Cerebellar cortex (tissue), 1 donor: Measurements from ENCODE around the gene DCUN1D1.

ENCODE experiments used
- DNase-seq: peaks from one replicate; pipeline ENCODE4 v3.0.0-alpha.2; 2015; ENCODE audit warnings: low spot score

DCUN1D1 gene

DNA sequence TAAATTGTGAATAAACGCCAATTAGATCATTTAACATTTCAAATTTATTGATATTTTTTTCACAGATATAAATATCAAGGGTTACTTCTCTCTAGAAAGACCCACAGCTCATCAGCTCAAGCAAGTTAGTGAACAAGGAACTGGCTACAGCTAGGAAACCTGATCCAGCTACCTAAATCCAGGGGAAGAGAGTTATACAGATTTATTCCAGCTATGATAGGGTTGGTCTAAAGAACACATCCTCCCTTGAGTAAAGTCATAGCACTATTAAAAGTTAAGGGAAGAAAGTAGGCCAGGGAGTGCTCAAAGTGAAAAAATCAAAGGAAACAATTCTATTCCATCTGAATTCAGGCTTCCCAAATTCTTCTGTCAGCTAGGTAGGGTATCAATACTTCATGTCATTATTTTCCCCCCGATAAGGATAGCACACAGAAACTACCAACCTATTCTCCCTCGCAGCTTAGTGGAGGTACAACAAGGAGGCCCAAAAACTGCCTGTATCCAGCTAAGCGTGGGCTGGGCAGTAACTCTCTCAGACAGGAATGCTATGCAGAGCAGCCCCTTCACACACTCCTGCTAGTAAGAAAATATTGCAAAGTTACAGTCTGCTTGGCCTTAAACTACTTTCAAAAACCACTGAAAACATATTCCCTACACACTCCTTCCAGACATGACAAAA lies 44.0 kb downstream of the DCUN1D1 start:
- DNase-seq = no peak

DNA sequence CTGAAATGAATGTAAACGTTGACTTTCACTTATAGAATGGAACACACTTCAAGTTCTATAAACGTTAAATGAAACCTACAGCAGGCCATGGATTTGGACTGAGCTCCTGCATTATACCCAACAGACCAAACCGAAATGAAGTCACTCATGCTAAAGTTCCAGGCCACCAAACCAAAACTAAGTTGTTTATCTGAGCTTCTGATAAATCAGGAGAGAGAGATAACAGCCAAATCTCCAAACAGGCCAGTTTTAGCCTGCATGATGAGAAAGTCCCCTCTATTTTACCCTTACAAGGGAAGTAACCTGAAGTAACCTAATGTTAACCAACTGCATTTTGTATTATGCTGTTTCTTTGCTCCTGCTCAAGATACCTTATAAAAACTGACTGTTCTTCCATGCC lies 44.5 kb downstream of the DCUN1D1 start:
- no peak for DNase-seq

DNA sequence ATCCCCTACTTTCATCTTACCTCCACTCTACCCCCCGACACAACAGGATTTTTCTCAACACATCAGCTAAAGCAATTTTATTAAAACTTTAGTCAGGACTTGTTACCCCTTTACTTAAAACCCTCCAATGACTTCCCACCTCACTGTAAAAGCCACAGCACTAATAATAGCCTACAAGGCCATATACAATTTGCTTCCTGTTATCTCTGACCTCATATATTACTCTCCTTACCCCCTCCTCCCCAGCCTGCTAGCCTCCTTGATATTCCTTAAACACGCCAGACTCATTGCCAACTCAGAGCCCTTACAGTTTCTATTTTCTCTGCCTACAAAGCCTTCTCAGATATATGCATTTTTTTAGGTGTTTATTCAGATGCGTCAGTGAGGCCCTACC lies 54.4 kb downstream of the DCUN1D1 start:
- no peak for DNase-seq

DNA sequence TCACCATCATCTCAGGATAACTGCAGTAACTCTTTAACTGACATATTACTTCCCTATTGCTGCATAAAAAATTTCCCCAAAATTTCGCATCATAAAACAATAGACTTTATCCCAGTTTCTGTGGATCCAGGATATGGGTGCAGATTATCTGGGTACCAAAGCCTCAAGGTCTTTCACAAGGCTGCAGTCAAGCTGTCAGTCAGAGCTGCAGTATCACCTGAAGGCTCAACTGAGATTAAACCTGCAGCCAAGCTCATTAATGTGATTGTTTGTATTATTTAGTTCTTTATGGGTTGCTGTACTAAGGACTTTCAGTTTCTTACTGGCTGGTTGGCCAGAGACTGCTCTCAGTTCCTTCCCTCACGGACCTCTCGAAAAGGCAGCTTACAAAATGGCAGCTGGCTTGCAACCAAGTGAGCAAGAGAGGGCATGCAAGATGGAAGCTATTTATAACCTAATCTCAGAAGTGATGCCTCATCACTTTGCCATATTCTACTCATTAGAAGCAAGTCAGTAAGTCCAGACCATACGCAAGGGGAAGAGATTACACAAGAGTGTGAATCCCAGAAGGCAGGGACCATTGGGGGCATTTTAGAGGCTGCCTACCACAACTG lies 54.9 kb downstream of the DCUN1D1 start:
- DNase-seq = peak; percentile 7

DNA sequence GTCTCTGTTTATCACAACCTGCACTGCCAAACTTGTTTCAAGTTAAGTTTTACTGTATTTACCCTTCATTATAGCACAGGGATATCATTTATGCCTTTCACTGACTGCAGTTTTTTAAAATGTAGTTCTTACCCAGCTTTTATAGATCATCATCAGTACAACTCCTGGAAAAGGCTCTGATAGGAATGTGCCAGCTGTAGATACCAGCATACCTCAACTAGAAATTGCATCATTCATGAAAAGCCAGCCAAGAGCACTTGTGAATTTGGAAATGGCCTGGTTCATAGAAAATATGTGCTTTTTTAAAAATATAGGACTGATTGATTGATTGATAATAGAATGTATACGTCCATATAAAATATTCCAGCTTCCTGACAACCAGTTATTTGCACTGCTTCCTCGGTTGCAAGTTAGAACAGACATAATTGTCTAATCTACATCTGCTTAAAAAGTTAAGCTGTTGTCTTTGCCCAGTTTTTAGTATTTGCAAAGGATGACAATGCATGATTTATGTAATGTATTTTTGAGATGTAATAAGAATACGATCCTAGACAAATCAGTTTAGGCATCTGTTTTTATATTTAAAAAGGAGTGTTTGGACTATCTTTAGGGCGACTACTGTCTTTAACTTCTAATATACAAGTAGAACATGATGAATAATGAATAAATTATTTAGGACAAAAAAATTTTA lies 58.5 kb downstream of the DCUN1D1 start:
- DNase-seq = no peak

DNA sequence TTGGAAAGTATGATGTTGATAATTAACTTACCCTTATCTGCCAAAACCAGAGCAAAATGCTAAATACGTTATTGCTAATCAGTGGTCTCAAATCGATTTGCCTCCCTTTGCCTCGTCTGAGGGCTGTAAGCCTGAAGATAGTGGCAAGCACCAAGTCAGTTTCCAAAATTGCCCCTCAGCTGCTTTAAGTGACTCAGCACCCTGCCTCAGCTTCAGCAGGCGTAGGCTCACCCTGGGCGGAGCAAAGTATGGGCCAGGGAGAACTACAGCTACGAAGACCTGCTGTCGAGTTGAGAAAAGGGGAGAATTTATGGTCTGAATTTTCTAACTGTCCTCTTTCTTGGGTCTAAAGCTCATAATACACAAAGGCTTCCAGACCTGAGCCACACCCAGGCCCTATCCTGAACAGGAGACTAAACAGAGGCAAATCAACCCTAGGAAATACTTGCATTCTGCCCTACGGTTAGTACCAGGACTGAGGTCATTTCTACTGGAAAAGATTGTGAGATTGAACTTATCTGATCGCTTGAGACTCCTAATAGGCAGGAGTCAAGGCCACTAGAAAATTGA lies 59.7 kb downstream of the DCUN1D1 start:
- no peak for DNase-seq

DNA sequence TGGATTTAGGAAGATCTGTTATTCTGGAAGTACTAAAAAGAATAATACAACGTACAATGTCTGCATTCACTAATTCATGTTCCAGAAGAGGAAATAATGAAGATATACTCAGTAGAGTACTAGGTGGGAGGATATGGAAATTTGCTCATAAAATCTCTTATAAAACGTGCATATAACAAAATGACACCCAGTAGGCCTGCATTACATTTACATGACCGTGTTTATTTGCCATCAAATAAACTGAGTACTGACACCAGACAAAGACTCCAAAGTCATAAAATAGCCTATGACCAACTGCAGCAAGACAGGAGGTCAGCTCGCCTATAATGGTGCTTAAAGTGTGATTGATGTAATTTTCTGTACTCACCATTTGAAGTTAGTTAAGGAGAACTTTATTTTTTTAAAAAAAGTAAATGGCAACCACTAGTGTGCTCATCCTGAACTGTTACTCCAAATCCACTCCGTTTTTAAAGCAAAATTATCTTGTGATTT lies 60.4 kb downstream of the DCUN1D1 start:
- no peak for DNase-seq

DNA sequence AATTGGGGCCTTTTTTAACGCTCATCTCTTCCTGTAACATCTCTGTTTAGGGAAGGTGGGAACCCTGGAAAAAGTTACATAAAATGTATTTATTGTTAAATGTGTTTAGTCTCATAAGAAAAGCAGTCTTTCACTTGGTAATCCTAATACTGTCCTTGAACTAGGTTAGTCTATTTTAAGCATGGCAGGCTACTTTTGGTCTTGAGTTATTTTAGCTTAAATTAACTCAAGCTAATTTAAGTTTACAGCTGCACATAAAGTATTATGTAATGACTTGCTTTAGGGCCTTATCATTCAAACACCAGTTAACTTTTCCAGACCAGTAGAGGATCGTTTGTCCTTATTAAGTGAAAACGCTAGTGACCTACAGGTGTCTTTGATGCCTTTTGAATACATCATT lies 63.2 kb downstream of the DCUN1D1 start:
- no peak for DNase-seq

DNA sequence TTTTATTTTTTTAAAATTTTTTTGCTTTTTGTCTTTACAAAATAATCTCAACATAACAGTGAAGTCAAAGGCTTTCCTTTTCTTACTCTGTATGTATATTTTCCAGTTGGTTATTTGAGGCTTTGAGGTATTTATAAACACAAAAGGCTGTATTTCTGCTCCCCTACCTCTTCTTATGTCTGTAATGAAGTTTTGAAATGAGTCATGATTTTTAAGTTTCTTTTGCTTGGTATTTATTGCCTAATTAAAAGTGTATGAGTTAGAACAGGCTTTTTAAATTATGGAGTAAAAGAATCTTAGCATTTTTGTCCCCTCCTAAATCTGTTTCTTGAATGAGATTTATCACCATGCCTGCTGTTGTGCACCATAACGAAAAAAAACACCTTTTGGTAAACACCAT lies 66.0 kb downstream of the DCUN1D1 start:
- no peak for DNase-seq

DNA sequence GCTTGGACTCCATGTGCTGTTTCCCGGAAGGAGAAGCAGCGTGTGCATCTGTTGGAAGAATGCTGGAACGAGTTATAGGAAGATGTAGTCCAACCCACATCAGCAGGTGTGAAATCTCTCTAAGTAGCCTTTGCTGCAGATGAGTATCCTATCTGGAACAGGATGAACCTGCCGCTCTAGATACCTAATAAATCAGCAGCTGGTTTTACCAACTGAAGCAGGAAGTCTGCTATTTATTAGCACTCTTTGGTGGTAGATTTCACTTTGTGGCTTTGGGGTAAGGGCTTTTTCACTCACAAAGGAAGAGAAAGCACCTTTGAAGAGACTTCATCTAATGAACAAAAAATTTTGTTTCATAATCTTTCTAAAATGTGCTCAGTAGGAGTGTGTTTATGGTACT lies 66.4 kb downstream of the DCUN1D1 start:
- DNase-seq = no peak

DNA sequence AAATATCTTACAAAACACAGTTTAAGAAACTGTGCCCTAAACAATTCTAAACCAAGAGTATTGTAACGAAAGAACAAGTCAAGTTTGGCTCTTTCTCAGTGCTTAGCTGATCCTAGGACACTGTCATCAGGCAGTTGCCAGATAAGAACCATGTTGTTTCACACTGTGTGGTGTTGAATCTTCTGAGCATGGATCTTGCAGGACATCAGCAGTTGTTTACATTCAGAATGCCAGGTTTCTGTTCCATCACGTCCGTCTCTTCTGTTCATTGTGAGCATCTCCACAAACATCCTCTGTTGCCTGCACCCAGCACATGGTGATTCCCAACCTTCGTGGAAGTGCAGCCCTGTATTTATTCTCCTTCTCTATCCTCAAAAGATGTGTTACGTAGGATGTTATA lies 67.9 kb downstream of the DCUN1D1 start:
- DNase-seq = no peak

DNA sequence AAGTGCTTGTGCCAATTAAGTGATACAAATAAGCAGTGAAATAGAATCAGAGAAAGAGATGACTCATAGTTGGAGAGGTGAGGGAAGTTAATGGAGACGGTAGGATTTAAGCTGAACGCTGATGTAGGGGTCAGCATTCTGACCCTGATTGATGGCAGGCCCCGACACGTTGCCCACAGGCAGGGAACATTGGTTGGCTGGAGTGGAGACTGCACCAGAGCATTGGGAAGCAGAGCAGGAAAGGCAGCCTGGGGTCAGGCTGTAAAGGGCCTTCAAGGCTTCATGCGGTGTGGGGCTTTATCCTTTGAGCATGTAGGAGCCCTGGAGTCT lies 68.6 kb downstream of the DCUN1D1 start:
- no peak for DNase-seq

DNA sequence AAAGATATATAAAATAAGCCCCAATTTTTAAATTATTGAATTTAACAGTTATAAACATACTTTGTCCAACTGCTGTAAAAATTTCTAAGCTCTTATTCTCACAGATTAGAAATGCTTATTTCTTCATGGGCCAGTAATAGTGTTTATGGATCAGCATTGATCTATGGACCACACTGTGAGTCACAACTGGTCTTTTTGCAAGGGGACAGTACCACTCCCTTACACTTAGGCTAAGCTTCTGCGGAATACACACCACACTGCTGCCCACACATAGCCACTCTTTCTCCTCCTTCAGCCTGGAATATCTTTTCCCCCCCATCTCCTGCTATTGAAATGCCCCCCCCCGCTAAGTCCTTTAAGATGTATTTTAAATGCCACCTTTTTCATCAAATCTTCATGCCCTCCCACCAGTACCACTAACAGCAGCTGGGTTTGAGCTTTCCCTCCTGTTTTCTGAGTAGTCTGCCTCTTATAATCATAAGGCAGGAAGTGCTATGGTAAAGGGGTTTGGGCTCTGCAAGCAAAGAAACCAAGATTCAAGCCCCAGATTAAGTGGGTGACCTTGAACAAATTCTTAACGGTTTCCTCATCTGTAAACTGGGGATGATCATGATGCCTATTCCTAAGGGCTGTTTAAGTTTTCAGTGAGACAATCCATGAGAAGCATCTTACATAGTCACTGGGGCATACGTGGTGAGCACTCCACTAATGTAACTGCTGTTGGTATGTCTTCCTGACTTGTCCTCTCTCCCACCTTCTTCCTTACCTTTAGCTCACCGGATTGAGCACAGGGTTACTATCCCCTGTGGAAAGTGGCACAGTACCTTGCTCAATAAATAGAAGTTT lies 69.2 kb downstream of the DCUN1D1 start:
- no peak for DNase-seq

DNA sequence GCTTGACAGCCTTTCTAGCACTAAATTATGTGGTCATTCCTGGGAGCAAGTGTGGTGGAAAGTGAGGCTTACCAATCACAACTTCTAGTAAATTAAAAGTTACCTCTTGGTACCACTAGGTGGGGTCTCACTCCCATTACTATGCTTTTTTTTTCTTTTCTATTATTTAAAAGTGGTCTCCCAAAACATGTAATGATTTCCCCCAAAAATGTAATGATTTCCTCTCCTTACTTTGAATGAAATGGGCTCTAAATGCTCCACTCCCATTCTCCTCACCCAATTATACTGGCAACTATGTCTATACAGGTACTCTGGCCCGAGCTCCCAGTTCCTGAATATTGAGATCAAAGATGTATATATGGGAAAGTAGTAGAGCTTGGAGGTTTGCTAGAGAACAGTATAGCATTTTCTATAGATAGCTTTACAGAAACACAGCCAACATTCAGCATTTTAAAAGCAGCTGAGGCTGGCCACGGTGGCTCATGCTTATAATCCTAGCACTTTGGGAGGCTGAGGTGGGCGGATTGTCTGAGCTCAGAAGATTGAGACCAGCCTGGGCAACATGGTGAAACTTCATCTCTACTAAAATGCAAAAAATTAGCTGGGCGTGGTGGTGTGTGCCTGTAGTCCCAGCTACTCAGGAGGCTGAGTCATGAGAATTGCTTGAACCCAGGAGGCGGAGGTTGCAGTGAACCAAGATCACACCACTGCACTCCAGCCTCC lies 70.9 kb downstream of the DCUN1D1 start:
- DNase-seq = peak; percentile 16

DNA sequence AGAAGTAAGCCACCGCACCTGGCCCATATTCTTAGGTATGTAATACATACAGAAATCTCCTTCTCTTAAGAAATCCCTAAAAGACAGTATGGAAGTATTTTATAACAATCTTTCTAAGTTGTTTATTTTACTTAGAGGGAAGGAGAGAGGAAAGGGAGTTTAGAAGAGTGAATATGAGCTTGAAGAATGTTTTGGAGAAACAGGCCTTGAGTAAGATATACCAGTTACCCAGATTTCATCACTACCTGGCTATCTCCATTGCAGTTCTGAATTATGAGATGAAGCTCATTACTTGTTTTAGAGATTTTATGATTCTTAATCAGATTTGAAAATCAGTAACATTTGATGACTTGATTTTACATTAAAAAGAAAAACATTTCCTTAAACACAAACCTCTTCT lies 71.9 kb downstream of the DCUN1D1 start:
- no peak for DNase-seq

DNA sequence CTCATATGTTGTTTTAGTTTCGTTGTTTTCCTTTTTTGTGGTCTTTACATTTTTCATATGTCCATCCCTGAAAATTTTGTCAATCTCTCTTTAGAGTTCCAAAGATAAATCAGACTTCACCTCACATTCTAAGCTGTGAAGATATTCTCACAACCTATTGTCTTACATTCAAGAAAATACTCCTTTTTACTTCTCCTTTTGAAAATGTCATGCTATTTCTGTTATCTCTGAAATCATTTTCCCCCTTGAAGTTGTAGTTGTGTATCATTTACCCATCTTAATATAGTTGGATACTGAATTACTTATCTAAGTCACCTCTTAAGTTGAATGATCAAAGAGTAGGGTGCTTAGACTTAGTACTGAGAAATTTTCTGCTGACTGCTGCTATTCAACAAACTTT lies 74.3 kb downstream of the DCUN1D1 start:
- no peak for DNase-seq

DNA sequence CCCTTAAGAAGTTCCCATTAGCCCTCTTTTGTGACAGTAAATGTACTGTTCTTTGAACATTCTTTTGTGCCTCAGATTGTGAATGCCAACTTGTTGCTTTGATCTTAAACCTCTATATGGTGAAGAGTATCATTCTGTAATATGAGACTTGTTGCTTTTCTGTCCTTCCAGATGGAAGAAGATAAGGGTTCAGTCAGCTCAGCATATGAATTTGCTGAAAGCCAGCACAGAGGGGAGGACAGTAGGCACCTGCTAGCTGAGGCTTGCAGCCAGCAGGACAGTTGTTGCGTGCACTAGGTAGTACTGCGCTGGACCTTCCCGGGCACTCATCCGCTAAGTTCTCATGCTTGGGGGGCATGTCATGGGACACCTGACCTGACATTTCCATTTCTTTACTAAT lies 74.7 kb downstream of the DCUN1D1 start:
- DNase-seq = no peak

DNA sequence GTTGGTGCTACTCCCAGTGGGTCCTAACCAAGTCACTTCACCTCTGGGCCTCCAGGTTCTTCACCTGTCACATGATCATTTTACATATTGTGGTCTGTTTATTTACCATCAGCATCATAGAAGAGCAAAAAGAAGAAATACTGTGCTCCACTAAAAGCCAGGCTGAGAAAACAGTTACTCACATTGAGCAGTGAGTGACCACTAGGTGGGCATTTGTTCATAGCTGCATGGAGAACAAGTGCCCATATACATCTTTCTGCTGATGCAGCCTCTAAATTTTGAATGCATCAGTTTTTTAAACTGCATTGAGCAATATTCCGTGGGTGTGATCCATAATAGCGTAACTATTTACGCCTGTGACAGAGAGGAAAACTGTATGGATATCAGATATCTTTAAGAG lies 76.2 kb downstream of the DCUN1D1 start:
- peak; percentile 9 for DNase-seq

DNA sequence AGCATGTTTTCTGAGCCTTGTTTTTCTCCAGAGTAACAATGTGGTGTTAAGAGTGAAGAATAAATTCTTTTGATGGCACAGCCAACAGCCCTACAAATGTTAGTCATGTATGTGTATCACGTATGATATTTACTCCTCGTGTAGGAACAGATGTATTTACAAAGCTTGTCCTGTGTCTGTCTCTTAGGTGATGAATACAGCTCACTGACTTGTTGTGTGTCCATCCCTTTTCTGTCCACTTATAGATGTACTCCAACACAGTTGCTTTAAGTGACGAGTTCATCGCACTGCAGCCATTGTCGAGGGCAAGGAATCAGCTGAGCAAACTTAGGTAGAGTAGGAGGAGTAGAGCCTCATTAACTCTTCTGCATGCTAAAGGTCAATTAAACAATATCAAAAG lies 78.1 kb downstream of the DCUN1D1 start:
- no peak for DNase-seq

DNA sequence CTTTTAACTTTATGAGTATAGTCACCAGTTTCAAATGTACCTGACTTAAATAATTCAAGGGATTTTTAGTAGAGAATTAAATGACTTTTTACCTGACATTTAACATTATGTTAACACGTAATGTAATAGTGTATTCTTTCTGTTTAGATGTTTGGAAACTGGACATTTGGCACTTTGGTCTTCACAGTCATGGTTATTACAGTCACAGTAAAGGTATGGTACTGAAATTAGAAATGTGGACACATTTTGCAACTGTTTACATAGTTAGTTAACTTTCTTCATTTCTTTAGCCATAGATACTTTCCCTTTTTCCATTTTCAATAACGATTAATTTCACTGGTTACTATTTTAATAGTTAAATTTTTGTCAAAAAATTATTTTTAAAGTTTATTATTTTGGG lies 83.8 kb downstream of the DCUN1D1 start:
- no peak for DNase-seq

DNA sequence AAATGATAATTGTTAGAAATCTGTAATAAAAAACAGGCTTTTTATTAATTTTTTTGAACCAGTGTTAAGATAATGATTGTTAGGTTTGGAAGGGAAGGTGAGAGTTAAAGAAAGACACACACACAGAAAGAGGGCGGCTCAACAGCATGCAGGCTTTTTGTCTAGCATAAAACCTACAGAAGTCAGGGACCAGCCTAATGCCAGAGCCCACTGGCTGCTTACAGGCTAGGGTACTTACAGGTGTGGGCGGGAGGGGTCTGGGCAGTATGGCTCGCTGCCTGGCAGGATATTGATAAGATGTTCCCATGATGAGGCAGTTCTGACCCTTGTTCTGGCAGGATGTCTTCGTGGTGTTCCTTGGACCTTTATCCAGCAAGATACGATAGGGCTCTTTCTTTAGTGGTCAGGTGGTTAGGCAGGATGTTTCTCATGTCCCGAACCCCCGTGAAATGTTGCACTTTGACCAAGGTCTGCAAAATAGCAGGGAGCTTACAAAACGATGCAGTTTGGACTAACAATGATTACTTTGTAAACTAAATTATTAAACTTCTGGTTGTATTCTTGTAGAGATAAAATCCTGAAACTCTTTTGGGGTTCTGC lies 84.7 kb downstream of the DCUN1D1 start:
- no peak for DNase-seq
